ENCODE results near the gene ZNF626.
"Not testable (repeated sequence)": the region's sequence is repeated elsewhere in the genome, so short reads cannot be mapped to it uniquely, and the experiment has no call there.

ZNF626 gene

GRCh38 chr19:20661150-20661819 is at the start of gene ZNF626:
Gene ZNF626 (minus strand): TSS chr19:20661571. CDS start chr19:20661446, 125 bp downstream.
- peak; percentile 83 to 84 for DNase-seq

DNA sequence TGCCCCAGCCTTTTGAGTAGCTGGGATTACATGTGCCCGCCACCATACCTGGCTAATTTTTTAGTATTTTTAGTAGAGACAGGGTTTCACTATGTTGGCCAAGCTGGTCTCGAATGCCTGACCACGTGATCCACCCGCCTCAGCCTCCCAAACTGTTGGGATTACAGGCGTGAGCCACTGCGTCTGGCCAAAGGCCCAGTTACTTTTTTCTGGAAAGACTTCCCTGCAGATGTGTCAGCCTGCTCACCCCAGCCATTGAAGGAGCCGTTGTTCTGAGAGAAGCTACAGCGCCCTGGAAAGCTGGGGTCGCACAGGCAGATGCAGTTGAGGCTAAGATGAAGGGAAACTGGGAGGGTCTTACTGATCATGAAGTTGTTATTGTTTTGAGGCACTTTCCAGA is 7.9 kb upstream of the ZNF626 start:
- DNase-seq = no peak

DNA sequence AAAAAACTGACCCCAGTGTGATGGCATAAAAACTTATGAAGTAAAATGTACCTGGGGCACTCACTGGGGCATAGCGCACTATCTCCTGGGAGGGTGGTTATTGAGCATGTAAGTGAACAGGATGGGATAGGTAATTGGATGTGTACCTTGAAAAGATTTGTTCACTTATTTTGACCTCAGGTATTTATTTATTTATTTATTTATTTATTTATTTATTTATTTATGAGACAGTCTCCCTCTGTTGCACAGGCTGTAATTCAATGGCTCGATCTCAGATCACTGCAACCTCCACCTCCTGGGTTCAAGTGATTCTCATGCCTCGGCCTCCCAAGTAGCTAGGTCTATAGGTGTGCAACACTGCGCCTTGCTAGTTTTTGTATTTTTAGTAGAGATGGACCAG is 5.9 kb upstream of the ZNF626 start:
- DNase-seq = no peak

DNA sequence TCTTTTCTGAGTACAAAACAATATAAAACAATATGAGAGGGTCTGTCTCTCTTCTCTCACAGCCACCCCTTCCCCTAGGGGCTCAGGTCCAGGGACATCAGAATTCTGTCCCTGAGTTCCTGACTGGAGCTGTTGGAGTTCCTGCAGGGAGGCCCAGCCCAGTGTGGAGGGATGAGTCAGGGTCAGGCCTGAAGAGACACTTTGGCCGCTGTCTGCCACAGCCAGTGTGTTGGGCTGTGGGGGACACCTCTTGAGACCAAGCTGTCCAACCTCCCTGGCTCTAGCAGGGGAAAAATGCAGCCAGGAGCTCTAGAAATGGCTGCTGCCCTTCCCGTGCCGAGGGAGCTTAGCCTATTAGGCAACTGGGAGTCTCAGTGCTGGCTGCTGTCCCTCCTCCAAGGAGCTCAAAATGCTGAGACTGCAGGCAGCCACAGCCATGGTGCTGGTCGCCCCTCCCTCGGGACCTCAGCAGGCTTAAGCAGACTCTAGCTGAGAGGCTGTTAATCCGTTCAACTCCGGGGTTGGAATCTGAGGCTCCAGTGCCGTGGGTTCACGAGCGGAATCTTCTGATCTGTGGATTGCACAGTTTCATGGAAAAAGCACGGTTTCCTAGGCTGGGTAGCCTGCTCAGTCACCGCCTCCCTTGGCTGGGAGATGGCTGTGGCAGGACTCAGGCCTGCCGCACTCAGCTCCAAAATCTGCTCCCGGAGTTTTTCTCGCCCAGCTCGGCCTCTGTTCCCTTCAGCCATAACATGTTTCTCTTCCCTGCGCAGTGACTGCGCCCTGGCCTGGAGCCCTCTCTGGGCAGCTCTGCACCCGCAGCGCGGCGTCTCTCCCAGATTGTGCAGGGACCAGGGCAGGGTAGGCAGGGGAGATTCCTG is 3.8 kb upstream of the ZNF626 start:
- no peak for DNase-seq

DNA sequence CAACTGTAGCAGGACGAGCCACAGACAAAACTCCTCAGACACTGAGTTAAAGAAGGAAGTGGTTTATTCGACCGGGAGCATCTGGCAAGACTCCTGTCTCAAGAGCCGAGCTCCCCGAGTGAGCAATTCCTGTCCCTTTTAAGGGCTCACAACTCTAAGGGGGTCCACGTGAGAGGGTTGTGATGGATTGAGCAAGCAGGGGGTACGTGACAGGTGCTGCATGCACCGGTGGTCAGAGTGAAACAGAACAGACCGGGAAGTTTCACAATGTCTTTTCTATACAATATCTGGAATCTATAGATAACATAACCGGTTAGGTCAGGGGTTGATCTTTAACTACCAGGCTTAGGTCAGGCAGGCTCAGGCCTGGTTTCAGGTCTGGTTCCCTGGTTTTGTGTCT is 3.1 kb upstream of the ZNF626 start:
- not testable (repeated sequence) for DNase-seq

GRCh38 chr19:20662421-20663105 is 1.2 kb upstream of the ZNF626 start:
- no peak for DNase-seq

DNA sequence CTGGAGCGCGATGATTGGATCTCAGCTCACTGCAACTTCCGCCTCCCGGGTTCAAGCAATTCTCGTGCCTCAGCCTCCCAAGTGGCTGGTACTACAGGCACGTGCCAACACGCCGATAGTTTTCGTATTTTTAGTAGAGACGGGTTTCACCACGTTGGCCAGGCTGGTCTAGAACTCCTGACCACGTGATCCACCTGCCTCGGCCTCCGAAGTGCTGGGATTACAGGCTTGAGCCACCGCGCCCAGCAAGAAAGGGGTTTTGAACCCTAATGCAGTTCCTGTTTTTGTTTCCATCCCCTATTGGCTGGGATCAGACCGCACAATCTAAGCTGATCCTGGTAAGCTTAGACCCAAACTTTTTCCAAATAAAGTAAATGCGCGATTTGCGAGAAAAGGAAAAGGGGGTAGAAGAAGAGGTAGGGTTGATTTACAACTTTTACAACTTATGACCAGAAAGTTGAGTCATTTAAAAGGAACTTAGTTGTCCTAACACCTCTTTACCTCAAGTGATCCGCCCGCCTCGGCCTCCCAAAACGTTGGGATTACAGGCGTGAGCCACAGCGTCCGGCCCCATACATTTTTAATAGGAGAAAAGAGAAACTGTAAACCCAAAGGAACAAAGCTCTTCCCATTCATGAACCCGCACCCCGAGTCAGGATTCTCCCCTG is 764 bp downstream of the ZNF626 start:
- no peak for DNase-seq

DNA sequence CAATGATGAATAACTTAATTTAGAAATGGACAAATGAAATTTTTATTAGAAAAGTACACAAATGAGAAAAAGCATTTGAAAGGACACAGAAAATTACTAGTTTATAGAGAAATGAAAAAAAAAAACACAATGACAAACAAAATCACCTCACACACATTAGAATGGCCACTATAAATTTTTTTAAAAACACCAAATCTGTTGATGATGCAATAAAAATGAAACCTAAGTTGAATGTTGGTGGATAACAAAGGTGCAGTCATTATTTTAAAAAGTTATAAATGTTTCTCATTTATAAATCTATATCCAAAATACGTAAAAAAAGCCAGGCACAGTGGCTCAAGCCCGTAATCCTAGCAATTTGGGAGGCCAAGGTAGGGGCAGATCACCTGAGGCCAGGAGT is 20.8 kb downstream of the ZNF626 start:
- no peak for DNase-seq

DNA sequence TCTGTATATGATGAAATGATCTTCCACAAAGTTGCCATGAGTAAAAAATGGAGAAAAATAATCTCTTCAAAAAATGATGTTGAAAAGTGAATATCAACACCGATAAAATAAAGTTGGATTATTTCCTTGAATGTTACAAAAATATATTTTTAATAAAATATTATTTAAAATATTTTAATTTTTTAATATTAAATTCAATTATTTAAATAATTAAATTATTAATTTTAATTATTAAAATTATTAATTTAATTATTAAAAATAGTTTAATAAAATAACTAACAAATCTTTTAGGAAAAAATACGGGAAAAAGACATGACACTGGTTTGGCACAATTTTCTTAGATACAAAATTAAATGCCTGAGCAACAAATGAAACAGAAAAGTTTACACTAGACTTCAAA is 21.3 kb downstream of the ZNF626 start:
- DNase-seq = no peak

- DNase-seq = not testable (repeated sequence)
Observed at GRCh38 chr19:20624560-20624959, 36.8 kb downstream of the ZNF626 start.

DNA sequence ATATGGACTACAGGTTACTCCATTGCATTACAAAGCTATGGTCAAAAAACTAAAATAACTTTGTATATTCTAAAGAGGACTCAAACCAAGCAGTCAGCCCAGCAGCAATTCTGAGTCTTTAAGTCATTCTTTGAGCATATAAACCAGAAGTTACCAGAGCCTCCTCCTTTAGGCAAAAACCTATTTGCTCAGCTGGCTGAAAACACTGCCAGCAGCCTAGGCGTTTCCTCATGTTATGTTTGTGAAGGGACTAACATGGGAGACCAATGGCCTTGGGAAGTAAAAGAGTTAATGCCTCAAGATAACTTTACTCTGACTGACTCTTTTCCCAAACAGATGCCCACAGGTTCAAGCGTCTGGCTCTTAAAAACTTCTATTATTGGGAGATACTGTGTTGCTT is 45.3 kb downstream of the ZNF626 start:
- DNase-seq = no peak

DNA sequence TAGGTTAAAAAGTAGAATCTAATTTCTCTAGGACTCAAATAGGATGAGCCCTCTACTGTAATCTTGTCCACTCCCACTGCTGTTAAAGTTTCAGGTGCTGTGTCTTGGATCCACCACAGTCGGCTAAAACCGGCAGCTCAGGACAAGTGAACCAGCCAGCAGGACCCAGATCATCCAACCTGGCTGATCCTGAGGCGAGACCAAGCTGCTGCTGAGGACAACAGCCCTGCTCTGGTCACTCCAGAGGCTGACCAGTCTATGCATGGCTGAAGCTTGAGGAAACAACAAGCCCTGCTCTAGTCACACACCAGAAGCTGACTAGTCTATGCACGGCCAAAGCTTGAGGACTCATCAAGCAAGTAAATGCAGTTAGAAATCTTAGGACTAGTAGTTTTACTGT is 46.4 kb downstream of the ZNF626 start:
- DNase-seq = not testable (repeated sequence)

- DNase-seq = no peak
Observed at GRCh38 chr19:20612711-20613316, 48.6 kb downstream of the ZNF626 start.

DNA sequence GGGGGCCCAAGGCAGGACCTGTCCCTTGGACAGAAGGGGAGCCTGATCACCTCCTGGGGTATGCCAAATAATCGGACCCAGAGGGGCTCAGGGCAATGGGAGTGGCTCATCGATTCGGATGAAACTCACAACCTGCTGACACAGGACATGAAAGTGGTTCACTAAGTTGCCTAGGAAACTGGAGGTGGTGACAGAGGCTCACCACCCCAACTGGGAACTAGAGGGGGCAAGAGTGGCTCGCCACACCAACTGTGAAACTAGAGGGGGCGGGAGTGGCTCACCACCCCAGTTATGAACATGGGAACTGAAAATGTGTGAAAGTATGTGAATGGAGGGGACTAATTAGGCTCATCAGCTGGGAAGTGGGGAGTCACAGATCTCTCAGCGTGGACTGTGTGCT is 49.5 kb downstream of the ZNF626 start:
- DNase-seq = no peak

GRCh38 chr19:20607943-20608342 is 53.4 kb downstream of the ZNF626 start:
- DNase-seq = no peak
